NCI-H2029 (cell line): ENCODE data around the gene SH2D6.
"Not testable (repeated sequence)": the region's sequence is repeated elsewhere in the genome, so short reads cannot be mapped to it uniquely, and the experiment has no call there.

Experiments used
- DNase-seq: peaks from one replicate; lab custom pipeline; 2025; lab: John Stamatoyannopoulos, UW

SH2D6 gene

GRCh38 chr2:85422072-85422457 lies 3.6 kb downstream of the SH2D6 start:
- no peak for DNase-seq

DNA sequence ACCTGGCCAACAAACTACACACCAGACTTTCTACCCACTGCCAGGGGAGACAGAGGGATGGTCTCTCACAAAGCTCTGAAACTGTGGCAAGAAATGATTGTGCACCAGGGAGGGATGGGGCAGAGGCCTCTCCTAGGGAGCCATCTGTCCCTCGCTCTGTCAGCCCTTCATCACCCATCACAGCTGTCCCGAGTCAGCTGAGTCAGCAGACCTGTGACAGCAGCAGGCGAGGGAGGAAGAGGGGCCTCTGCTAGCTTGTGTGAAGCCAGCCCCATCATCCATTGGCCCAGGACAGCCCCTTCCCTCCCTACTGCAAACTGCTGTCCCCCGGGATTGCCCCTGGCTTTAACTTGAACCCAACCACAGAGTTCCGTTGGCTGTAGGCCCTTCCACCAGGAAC lies 5.0 kb downstream of the SH2D6 start:
- DNase-seq, result no peak

DNA sequence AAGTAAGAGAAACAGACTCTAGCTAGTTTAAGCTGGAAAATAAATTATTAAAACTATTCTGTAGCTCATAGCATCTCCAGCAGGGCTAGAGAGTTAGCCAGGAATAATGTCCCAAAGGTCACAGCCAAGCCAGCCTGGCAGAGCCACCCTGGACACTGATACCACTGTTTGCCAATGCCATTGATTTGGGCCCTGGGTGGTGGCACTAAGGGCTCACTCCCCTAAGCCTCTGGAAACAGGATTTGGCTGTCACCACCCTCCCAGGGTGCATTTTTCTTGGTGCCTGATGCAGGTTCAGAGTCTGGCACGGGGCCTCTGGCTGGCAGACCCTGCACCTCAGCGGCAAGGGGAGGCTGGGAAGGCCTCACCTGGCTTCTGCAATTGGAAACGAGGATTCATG lies 7.1 kb downstream of the SH2D6 start:
- DNase-seq, result no peak

DNA sequence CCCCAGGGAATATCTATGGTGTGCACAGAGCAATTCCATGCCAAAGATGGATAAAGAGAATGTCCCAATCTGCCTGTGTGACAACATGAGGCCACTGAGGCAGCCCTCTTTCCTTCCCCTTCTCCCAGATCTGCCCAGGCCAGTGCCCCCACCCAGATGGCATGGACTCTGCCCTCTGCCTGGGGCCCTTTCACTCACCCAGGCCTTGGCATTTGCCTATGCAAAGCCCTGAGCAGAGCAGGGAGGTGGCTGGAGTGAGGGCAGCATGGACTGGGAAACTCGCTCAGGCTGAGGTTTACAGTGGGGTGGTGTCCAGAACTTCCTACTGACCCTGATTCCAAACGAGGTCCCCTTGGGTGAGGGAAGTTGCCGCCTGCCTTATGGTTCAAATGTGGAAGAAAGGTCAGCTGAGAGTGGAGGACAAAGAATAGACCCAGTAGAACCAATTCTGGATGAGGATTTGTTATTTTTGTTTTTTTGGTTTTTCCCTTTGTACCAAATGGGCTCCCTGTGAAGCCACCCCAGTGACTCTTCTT lies 8.9 kb downstream of the SH2D6 start:
- DNase-seq, result no peak

GRCh38 chr2:85428343-85428881 lies 9.9 kb downstream of the SH2D6 start:
- no peak for DNase-seq

- DNase-seq, result no peak
Observed at GRCh38 chr2:85429213-85429923, 10.9 kb downstream of the SH2D6 start.

GRCh38 chr2:85429924-85430289 lies 11.4 kb downstream of the SH2D6 start:
- DNase-seq, result no peak

DNA sequence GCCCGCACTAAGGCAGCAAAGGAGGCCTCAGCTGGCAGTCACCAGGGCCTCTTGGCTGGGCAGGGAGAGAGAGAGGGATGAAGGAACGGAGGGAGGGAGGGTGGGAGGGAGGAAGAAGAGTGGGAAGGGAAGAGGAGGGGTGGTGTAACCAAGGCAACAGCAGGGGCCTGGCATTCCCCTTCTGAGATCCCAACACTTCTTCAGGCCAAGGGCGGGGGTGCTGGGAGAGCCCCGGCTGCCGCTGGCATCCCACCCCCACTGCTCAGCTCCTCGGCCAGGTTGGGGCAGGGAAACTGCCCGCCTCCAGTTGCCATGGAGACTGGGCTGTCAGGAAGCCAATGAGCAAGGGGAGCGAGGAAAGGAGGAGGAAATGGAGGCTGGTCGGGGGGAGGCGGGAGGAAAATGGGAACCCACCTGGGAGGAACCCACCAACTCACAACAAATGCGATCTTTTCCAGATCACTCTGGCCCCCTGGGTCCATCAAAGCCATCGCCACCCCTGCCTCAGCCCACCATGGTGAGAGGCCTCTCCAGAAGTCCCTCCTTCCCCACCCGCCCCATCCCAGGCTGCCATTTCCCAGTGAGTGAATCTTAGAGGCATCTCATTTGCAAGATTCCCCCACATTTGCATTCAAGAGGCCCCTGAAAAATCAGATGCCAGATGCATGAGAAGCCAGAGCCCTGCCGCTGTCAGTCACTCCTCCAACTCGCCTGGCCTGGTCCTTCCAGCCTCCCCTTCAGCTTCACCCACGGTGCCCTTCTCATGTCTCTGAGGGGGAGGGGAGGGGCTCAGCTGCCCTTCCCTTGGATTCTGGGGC lies 12.4 kb downstream of the SH2D6 start:
- DNase-seq, result no peak

- DNase-seq, result no peak
Observed at GRCh38 chr2:85431570-85432205, 13.2 kb downstream of the SH2D6 start.

- peak; percentile 47 for DNase-seq
Observed at GRCh38 chr2:85433511-85434089, 15.1 kb downstream of the SH2D6 start.

- no peak for DNase-seq
Observed at GRCh38 chr2:85434696-85435095, 16.2 kb downstream of the SH2D6 start.

DNA sequence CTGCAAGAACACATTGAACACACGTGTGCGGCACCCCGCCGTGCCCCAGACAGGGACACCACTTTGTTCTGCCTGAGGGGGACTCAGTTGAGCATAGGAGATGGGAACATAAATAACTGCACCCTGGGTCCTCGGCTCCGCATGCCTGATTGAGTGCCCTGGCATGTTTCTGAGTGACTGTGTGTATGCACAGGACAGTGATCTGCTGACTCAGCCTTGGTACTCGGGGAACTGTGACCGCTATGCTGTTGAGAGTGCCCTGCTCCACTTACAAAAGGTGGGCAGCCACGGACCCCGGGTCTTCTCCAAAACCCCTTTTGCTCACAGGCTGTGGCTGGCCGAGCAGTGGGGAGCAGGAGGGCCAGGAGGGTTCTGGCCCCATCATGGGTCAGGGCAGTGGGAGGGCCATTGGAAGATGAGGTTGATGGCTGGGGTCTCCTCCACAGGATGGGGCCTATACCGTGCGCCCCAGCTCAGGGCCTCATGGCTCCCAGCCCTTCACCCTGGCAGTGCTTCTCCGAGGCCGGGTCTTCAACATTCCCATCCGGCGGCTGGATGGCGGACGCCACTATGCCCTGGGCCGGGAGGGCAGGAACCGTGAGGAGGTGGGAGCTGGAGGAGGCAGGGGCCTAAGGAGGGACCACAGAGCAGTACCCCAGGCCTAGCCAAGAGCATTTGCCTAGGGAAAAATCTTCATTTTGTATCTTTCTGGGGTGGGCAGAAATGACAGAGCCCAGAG lies 16.9 kb downstream of the SH2D6 start:
- no peak for DNase-seq

GRCh38 chr2:85435981-85436835 lies 17.7 kb downstream of the SH2D6 start:
- DNase-seq, result no peak

GRCh38 chr2:85436836-85437487 lies 18.4 kb downstream of the SH2D6 start:
- no peak for DNase-seq

GRCh38 chr2:85437488-85438200 lies 19.1 kb downstream of the SH2D6 start:
- peak; percentile 43 for DNase-seq

DNA sequence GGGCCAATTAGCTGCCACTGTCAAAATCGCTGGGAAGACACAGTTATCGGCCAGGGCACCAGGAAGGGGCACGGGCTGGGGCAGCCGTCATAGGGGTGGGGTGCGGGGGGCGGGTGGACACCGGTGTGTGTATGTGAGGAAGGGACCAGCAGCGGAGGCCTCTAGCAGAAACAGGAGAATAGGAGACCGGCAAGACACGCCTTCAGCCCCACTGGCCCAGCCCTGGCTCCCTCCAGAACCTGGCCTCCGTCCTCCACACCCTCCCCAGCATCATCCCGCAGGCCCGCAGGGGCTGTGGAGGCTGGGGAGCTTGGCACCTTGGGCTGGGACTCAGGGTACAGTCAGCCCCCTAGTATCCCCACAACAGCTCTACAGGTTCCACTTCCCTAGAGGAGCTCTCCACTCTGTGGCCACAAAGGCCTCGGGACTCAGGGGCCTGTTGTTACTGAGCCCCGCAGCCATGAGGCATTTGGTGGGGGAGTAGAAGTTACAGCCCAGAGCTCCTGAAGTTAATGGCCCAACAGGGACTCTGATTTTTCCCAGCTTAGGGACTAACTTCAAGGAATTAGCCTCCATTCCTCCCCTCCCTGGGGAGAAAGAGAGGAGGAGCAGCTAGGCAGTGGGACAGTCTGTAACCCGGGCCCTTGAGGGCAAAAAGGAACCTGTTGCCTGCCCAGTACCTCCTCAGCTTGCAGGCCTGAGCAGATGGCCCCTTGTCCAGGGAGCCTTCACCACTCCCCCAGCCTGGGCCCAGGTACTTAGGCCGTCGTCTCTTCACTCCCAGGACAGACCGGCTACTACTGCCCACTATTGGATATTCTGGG lies 19.9 kb downstream of the SH2D6 start:
- DNase-seq, result no peak

GRCh38 chr2:85439025-85439472 lies 20.5 kb downstream of the SH2D6 start:
- DNase-seq, result no peak

DNA sequence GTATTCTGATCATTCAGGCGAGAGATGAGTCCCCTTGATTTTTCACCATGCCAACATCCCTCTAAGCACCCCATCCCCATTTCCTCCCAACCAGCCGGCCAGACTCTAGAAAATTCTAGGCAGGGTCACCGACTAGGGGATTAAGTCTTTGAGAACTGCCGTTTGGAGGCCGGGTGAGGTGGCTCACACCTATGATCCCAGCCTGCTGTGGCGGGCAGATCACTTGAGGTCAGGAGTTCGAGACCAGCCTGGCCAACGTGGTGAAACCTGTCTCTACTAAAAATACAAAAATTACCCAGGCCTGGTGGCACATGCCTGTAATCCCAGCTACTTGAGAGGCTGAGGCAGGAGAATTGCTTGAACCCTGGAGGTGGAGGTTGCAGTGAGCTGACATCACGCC lies 21.1 kb downstream of the SH2D6 start:
- not testable (repeated sequence) for DNase-seq
